GM12878 (cell line): ENCODE data around the gene MYO7B. TPM values are rescaled to one million over a fixed set of nuclear protein-coding genes. Genes with fewer than 3 reads are reported as not detected.

ENCODE experiments used
- ATAC-seq: fragments of 200-7000 bp; cut with Tn5 transposase; 3 replicates; pipeline ENCODE4 v1.9.1; 2020; ENCODE audit warnings: mild to moderate bottlenecking, moderate library complexity
- BruUV-seq: library from RNA; stranded (reverse); fragments of 400-500 nt; replicated peaks from 2 replicates; lab custom pipeline; 2021; lab: Mats Ljungman, UMichigan
- CTCF ChIA-PET: fragments of 300-600 bp; sonication (Branson Sonifier 250); formaldehyde crosslinking; extraction: SDS; loops from one replicate; lab custom pipeline; 2021; ENCODE audit warnings: inconsistent platforms; lab: Yijun Ruan, JAX
- POLR2A ChIA-PET: fragments of 350-600 bp; formaldehyde crosslinking; extraction: SDS; loops from one replicate; lab custom pipeline; 2021; ENCODE audit warnings: inconsistent platforms; lab: Charles Lee
- RAD21 ChIA-PET: fragments of 300-600 bp; sonication (Branson Sonifier 250); formaldehyde crosslinking; loops from one replicate; lab custom pipeline; 2023; ENCODE audit warnings: antibody characterized with exemption; ENCODE audit not compliant: unreplicated experiment; lab: Charles Lee
- SMC1A ChIA-PET: fragments of 300-600 bp; sonication (Branson Sonifier 250); formaldehyde crosslinking; loops from one replicate; lab custom pipeline; 2023; ENCODE audit not compliant: unreplicated experiment, uncharacterized antibody; lab: Charles Lee
- DNase-seq: peaks from one replicate; pipeline ENCODE4 v3.0.0-alpha.2; 2011; ENCODE audit warnings: low read depth, low spot score
- FAIRE-seq: peaks from 3 replicates; lab custom pipeline; 2011; peaks lifted over from hg19 to GRCh38; lab: Jason Lieb, UNC
- H2AFZ ChIP-seq: 2 replicates; pipeline ENCODE4 v1.6.0; 2011; ENCODE audit warnings: low read depth, low read length, control low read depth; ENCODE audit not compliant: control insufficient read depth
- H3K27ac ChIP-seq: 2 replicates; pipeline ENCODE4 v1.5.1; 2011; ENCODE audit warnings: control low read depth; ENCODE audit not compliant: control insufficient read depth, insufficient read depth
- H3K27me3 ChIP-seq, 2 experiments: replicated peaks in 1 of 2; 2 replicates each; pipeline versions ENCODE4 v1.6.0 to v1.6.1; 2011; ENCODE audit warnings: low read length in 1 of 2; ENCODE audit not compliant: control insufficient read depth in 2 of 2, insufficient read depth in 2 of 2
- H3K36me3 ChIP-seq, 2 experiments: 2 replicates each; pipeline ENCODE4 v1.5.1; 2011; ENCODE audit warnings: low read length in 1 of 2; ENCODE audit not compliant: control insufficient read depth in 2 of 2, insufficient read depth in 2 of 2
- H3K4me1 ChIP-seq: 2 replicates; pipeline ENCODE4 v1.6.1; 2011; ENCODE audit warnings: mild to moderate bottlenecking, low read length, moderate library complexity, mixed read lengths; ENCODE audit not compliant: control insufficient read depth, insufficient read depth
- H3K4me2 ChIP-seq: 2 replicates; pipeline ENCODE4 v1.6.0; 2011; ENCODE audit warnings: control low read depth; ENCODE audit not compliant: control insufficient read depth, insufficient read depth
- H3K4me3 ChIP-seq: fragments of 200-600 bp; sonication (generic); 2 replicates; pipeline ENCODE4 v1.5.1; 2016
- H3K79me2 ChIP-seq: 2 replicates; pipeline ENCODE4 v1.6.0; 2011; ENCODE audit warnings: low read length; ENCODE audit not compliant: control insufficient read depth, insufficient read depth
- H3K9ac ChIP-seq: 2 replicates; pipeline ENCODE4 v1.8.0; 2011; ENCODE audit warnings: low read length, control low read depth, mixed read lengths; ENCODE audit not compliant: control insufficient read depth, insufficient read depth
- H3K9me3 ChIP-seq: replicated peaks from 3 replicates; pipeline ENCODE4 v1.5.1; 2011; ENCODE audit warnings: mild to moderate bottlenecking, low read length; ENCODE audit not compliant: control insufficient read depth, insufficient read depth
- H4K20me1 ChIP-seq: 2 replicates; pipeline ENCODE4 v1.6.0; 2011; ENCODE audit not compliant: control insufficient read depth, insufficient read depth
- CBX3 ChIP-seq: fragments of 200-600 bp; sonication (generic); IDR thresholded peaks from 2 replicates; pipeline ENCODE4 v1.6.1; 2016; ENCODE audit warnings: low read depth, borderline replicate concordance
- CEBPZ ChIP-seq: fragments of 150-350 bp; IDR thresholded peaks from 2 replicates; pipeline ENCODE4 v1.6.1; 2016; ENCODE audit warnings: low read depth, low read length
- E2F8 ChIP-seq: fragments of 450-650 bp; IDR thresholded peaks from 2 replicates; pipeline ENCODE4 v1.6.1; 2018; ENCODE audit warnings: mild to moderate bottlenecking, low read depth, moderate library complexity; ENCODE audit not compliant: partially characterized antibody
- FOXM1 ChIP-seq: IDR thresholded peaks from 2 replicates; pipeline ENCODE4 v1.6.1; 2012; ENCODE audit warnings: low read depth, mild to moderate bottlenecking, inconsistent platforms, low read length, moderate library complexity
- HCFC1 ChIP-seq: fragments of 150-350 bp; IDR thresholded peaks from 2 replicates; pipeline ENCODE4 v1.6.1; 2014; ENCODE audit warnings: low read length
- HDGF ChIP-seq: fragments of 450-650 bp; IDR thresholded peaks from 2 replicates; pipeline ENCODE4 v1.6.1; 2016; ENCODE audit warnings: antibody characterized with exemption
- IRF3 ChIP-seq: fragments of 450-650 bp; IDR thresholded peaks from 2 replicates; pipeline ENCODE4 v1.6.1; 2014; ENCODE audit warnings: mild to moderate bottlenecking
- NFXL1 ChIP-seq: fragments of 450-650 bp; IDR thresholded peaks from 2 replicates; pipeline ENCODE4 v1.6.1; 2017; ENCODE audit warnings: antibody characterized with exemption, mild to moderate bottlenecking, borderline replicate concordance
- RELA ChIP-seq: fragments of 450-650 bp; IDR thresholded peaks from 2 replicates; pipeline ENCODE4 v1.8.0; 2014; ENCODE audit warnings: borderline replicate concordance; ENCODE audit not compliant: partially characterized antibody
- SMAD1 ChIP-seq: fragments of 450-650 bp; IDR thresholded peaks from 2 replicates; pipeline ENCODE4 v1.6.1; 2018; ENCODE audit warnings: mild to moderate bottlenecking, low read depth; ENCODE audit not compliant: partially characterized antibody
- WGBS: methylation state at CpG from one replicate; pipeline ENCODE4 v1.1.6; 2016; ENCODE audit warnings: low lambda C conversion rate; ENCODE audit not compliant: insufficient replicate concordance, insufficient coverage; ENCODE audit errors: missing lambda C conversion rate; 5-methylcytosine and 5-hydroxymethylcytosine counted together
- in situ Hi-C: fragments of 300-500 bp; cut with MboI; formaldehyde crosslinking; loops from 9 replicates; pipeline ENCODE4 v1.14.3; 2018; ENCODE audit warnings: mixed read lengths
- intact Hi-C: fragments of 100-400 bp; cut with micrococcal nuclease; formaldehyde crosslinking; loops from one replicate; pipeline ENCODE4 v1.14.2; 2022; ENCODE audit not compliant: unreplicated experiment
- polyA plus RNA-seq, 11 experiments: library from polyadenylated mRNA; depleted of rRNA in 4 of 11; unstranded in 6 of 11; stranded (reverse) in 5 of 11; fragments of >200 nt; fragmentation: Nextera tagmentation in 4 of 11; fragmentation: Illumina TruSeq in 1 of 11; extraction: Ambion mirVana in 4 of 11; extraction: Trizol in 1 of 11; gene quantifications; 1 replicate in 1 of 11; 2 replicates in 10 of 11; pipeline versions ENCODE4 v1.2.1 to v1.2.3, GENCODE V29; 2011 to 2016; ENCODE audit warnings: inconsistent platforms in 2 of 11, missing spikeins in 2 of 11, low read depth in 1 of 11
- total RNA-seq, 4 experiments: library from RNA; depleted of rRNA in 3 of 4; stranded (reverse); fragments of >200 nt in 3 of 4; fragmentation: Illumina TruSeq in 1 of 4; extraction: Trizol in 1 of 4; gene quantifications; 2 replicates each; pipeline versions ENCODE4 v1.2.1 to v1.2.3, GENCODE V29; 2013 to 2021

The MYO7B gene
- total and polyA plus RNA-seq, 10 of the 15 experiments (the other 5 are each of a cell fraction or from before 2014, with no cell fraction given): 0.08 to 4.8 (median 1.2) TPM

GRCh38 chr2:127638361-127639110 lies 103.1 kb downstream of the MYO7B start:
- ChIA-PET RAD21 (interaction anchor here (1.1 to 2.2 kb wide), 2 partner anchors 47 to 112 kb away, joined by 3 to 8 read pairs; partner anchors contain the start of gene IWS1), CTCF (interaction anchor here (0.7 kb wide), 2 partner anchors 12 to 273 kb away, joined by 3 read pairs; no protein-coding TSS in a partner anchor), SMC1A (interaction anchor here (0.6 kb wide), 1 partner anchor 128 kb away, joined by 3 read pairs; no protein-coding TSS in a partner anchor), POLR2A (no interaction called here)
- ATAC-seq (no peak), FAIRE-seq (no peak), DNase-seq (no peak)
- H3K27me3 ChIP-seq: no peaks in the 10 kb centered on the region
- intact Hi-C loops (loop anchor here (5.0 kb wide), 1 partner anchor 41 kb away; no protein-coding TSS in a partner anchor), in situ Hi-C loops (no loop called here)
- peaks cover 5% of the 10 kb centered on the region for H3K4me1 ChIP-seq
- no peak overlapping the region for H3K4me3 ChIP-seq
- H2AFZ ChIP-seq: no peak overlapping the region
- TF ChIP-seq CEBPZ (no peak), NFXL1 (no peak), HDGF (no peak), HCFC1 (no peak), E2F8 (no peak), IRF3 (no peak), CBX3 (no peak), SMAD1 (no peak), FOXM1 (no peak), RELA (no peak)
- H3K9me3 ChIP-seq: no peaks in the 10 kb centered on the region
- H4K20me1 ChIP-seq: no peaks in the 10 kb centered on the region
- H3K36me3 ChIP-seq: no peaks in the 10 kb centered on the region
- no peak overlapping the region for H3K4me2 ChIP-seq
- H3K79me2 ChIP-seq: no peaks in the 10 kb centered on the region
- whole genome bisulfite sequencing: 56% methylated on average over 22 of the region's 23 CpGs
- no peak overlapping the region for H3K27ac ChIP-seq
- BruUV-seq: no TSS peak
- no peak overlapping the region for H3K9ac ChIP-seq
